NCI-H1694 treated with DMSO at 0.1 percent for 48 hours (cell line): ENCODE data around the gene CDC23.
"Not testable (repeated sequence)": the region's sequence is repeated elsewhere in the genome, so short reads cannot be mapped to it uniquely, and the experiment has no call there.

ENCODE experiments used
- DNase-seq: peaks from one replicate; lab custom pipeline; 2025; lab: John Stamatoyannopoulos, UW

The CDC23 gene, protein sequence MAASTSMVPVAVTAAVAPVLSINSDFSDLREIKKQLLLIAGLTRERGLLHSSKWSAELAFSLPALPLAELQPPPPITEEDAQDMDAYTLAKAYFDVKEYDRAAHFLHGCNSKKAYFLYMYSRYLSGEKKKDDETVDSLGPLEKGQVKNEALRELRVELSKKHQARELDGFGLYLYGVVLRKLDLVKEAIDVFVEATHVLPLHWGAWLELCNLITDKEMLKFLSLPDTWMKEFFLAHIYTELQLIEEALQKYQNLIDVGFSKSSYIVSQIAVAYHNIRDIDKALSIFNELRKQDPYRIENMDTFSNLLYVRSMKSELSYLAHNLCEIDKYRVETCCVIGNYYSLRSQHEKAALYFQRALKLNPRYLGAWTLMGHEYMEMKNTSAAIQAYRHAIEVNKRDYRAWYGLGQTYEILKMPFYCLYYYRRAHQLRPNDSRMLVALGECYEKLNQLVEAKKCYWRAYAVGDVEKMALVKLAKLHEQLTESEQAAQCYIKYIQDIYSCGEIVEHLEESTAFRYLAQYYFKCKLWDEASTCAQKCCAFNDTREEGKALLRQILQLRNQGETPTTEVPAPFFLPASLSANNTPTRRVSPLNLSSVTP

GRCh38 chr5:138213161-138214029 is at the start of gene CDC23:
CDC23 (minus strand) TSS chr5:138213323; CDS start chr5:138213312, 11 bp downstream.
- DNase-seq, result peak; percentile 94

GRCh38 chr5:138258704-138259292 is 45.7 kb upstream of the CDC23 start:
- DNase-seq, result no peak

DNA sequence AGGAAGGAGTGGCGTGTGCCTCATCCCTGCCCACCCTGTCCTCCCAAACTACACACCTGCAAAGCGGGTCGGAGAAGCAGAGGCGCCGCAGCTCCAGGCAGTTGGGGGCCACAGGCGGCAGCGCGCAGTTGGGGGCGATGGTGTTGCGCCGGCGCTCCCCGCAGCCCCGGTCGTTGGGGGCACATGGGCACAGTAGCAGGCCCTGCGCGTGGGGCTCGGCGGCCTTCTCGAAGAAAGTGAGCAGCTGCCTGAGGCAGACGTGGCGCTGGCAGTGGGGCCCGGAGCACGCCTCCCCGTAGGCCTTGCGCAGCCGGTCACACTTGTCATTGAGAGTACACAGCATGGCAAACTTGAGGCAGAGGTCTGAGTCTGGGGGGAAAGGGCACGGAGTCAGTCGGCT is 44.5 kb upstream of the CDC23 start:
- DNase-seq, result no peak

GRCh38 chr5:138252944-138253343 is 39.8 kb upstream of the CDC23 start:
- no peak for DNase-seq

GRCh38 chr5:138247800-138248199 is 34.7 kb upstream of the CDC23 start:
- DNase-seq, result not testable (repeated sequence)

DNA sequence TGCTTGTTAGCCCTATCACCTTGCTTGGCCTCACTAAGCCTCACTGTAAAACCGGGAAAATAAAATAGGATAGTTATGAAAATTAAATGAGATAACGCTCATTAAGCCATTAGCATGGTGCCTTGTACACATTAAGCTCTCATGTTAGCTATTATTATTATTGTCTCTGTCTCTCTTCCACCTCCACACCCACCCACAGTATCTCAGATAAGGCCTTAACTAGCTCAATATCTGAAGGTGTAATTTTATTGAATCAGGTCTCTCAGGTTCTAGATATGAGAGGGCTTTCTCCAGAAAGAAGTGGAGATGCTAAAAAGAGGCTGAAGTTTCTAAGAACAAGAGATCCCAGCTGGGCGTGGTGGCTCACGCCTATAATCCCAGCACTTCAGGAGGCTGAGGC is 33.7 kb upstream of the CDC23 start:
- DNase-seq, result no peak

- no peak for DNase-seq
Measured at GRCh38 chr5:138246334-138246733, 33.2 kb upstream of the CDC23 start.

DNA sequence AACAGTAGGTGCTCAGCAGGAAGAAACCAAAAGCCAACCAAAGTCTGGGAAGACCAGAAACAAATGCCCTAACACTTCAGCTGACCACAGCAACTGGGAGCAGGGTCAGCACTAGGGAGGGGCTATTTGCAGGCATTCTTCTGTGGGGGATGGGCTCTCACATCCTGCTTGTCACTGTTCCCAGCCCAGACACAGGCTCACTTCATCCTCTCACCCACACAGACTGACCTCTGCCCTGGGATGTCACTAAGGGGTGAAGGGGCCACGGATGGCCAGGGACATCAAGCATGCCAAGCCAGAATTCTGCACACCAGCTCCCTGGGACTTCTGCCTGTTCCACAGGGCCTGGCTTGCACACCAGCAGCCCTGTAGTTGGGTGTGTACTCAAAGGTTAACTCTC is 32.6 kb upstream of the CDC23 start:
- no peak for DNase-seq

GRCh38 chr5:138243794-138244193 is 30.7 kb upstream of the CDC23 start:
- DNase-seq, result no peak

DNA sequence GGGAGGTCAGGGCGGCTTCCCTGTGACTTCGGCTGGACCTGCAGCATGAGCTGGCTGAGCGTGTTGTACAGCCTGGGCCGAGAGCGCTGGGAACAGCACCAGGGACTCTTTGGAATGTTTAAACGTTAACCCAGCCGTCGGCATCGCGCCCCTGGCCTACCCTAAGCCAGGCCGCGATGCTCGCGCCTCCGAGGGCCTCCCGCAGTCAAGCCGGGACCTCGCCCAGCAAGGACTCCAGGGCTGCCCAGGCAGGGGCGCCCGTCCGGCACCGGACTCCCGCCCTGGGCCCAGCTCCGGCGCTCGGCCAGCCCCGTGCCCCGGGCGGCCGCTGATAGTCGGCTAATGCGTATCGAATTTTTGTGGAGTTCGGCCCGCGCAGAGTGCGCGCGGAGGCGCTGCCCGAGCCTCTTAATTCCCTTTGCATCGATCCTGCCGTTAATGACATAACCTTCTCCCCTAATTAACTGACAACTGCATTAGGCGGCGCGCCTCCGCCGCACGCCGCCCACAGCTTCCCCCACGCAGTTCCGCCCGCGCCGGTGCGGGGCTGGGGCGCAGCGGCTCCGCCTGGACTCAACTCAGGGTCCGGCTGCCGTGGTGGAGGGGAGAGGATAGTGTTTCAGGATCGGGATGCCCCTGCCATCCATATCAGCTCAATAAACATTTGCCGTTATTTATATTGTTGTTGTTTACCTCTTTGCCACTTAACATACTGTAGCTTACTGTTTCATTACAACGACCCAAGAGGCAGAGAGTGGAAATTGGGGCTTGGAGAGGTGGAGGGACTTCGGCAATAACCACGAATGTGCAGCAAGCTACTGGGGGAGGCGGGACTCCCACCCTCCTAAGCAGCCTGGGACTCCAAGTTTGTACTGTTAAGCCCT is 28.8 kb upstream of the CDC23 start:
- DNase-seq, result no peak

DNA sequence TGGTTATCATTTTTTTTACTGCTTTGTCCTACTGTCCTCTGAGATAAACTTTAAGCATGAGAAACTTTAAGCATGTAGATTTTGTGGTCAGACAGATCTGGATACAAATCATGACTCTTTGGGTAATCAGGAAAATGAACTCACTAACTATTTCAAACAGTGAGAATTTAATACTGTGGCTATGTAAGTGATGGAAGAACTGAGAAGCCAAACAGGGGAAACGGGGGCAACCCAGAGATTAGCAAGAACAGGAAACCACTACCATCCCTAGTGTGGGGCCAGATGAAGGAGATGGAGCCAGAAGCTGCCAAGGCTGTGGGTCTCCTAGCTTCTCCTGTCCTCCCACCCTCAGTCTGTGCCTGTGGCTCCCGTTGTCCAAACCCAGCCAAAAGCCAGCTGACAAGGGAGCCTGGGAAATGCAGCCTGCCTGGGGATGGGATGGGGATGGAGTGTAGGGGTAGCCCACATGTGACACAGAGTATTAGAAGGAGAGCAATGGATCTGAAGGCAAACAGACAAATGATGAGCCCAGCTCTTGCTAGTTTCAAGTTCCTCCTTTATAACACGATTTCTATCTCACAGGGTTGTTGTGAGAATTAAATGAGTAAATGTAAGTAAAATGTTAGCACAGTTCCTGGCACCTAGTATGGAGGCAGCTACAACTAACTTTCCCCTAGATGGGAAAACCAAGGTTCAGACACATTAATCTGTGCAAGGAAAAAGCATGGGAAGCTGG is 27.7 kb upstream of the CDC23 start:
- no peak for DNase-seq

GRCh38 chr5:138238034-138238433 is 24.9 kb upstream of the CDC23 start:
- no peak for DNase-seq

DNA sequence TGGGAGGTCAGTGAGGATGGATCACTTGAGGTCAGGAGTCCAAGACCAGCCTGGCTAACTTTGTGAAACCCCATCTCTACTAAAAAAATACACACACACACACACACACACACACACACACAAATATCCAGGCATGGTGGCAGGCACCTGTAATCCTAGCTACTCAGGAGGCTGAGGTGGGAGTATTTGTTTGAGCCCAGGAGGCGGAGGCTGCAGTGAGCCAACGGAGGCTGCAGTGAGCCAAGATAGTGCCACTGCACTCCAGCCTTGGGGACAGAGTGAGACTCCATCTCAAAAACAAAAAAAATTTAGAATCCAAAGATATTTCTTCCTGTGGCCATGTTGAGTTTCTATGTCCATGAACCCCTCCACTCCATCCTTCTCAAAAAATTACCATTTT is 21.5 kb upstream of the CDC23 start:
- DNase-seq, result no peak

GRCh38 chr5:138233280-138233679 is 20.2 kb upstream of the CDC23 start:
- no peak for DNase-seq

- no peak for DNase-seq
Measured at GRCh38 chr5:138230981-138231589, 18.0 kb upstream of the CDC23 start.

- DNase-seq, result no peak
Measured at GRCh38 chr5:138230261-138230660, 17.1 kb upstream of the CDC23 start.

- DNase-seq, result no peak
Measured at GRCh38 chr5:138229387-138229786, 16.3 kb upstream of the CDC23 start.

DNA sequence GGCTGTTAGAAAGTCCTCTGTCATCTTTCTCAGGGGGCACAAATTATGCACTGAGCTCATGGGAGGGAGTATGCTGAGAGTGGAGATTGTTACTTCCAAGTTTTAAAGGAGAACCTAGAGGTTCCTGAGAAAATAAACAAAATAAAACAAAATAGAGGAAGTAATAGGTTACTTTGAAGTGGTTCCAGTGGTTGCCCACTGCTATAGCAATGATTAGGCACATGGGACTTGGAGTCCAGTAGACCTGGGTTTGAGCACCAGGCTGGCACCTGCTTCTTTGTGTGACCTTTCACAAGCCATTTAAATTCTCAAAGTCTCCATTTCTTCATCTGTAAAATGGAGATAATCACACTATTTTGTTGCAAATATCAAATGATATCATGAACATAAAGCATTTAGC is 13.8 kb upstream of the CDC23 start:
- no peak for DNase-seq

- no peak for DNase-seq
Measured at GRCh38 chr5:138224712-138225111, 11.6 kb upstream of the CDC23 start.

DNA sequence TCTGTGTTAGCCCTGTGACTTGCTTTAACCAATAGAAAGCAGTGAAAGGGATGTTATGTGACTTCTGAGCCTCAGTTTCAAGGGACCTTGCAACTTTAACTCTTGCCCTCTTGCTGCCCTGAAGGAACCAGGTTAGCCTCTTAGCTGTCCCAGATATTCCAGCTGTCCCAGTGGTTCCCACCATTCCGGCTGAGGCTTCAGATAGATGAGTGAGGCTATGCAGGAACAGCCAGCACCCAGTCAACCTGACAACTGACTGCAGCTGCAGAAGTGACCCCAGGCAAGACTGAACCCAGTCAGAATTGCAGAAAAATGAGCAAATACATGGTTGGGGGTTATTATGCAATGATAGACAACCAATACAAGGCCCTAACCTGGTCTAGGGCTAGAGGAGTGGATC is 10.4 kb upstream of the CDC23 start:
- DNase-seq, result no peak
